ENCODE data around the gene DNAI2.

The DNAI2 gene

DNA sequence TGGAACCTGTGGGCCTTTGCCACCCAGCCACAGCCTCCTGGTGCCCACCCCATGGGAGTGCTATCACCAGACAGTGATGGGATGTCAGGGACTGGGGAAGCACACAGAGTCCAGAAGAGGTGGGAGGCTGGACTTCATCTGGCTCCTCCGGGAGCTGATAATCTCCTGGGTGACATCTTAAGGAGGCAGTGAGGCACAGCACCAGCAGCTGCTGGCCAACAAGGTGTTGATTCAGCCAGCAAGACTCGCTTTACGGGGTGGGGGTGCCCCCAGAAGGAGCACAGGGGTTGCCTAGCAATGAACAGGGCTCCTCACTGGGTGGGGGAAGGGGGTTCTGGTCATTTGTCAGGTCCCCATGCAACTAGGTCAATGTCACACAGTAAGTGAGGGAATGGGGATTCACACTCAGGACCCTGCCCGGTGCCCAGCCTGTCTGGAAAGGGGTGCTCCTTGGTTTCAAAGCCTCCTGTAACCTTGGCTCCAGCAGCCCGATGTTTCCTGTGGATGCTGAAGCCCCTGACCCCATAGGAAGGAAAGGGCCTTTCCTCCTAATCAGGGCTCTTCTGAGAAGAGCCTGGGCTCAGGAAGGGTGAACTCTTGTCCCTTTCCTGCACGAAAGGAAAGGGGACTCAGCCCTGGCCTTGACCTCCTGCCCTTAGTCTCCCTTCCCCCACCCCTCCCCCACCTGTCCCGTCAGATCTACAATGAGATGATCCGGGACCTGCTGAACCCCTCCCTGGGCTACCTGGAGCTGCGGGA lies 69.7 kb downstream of the DNAI2 start:
- DNase-seq = no peak

DNA sequence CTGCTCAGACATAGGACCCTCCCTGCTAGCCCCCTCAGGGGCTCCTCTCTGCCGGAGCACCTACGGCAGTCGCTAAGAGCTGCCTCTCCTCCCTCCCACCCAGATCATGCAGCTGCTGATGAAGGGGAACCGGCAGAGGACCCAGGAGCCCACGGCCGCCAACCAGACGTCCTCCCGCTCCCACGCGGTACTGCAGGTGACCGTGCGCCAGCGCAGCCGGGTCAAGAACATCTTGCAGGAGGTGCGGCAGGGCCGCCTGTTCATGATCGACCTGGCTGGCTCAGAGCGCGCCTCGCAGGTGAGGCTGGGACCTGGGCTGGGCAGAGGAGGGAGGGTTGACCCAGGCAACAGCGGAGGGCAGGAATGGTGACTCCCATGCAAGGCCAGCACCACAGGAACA lies 70.6 kb downstream of the DNAI2 start:
- no peak for DNase-seq

DNA sequence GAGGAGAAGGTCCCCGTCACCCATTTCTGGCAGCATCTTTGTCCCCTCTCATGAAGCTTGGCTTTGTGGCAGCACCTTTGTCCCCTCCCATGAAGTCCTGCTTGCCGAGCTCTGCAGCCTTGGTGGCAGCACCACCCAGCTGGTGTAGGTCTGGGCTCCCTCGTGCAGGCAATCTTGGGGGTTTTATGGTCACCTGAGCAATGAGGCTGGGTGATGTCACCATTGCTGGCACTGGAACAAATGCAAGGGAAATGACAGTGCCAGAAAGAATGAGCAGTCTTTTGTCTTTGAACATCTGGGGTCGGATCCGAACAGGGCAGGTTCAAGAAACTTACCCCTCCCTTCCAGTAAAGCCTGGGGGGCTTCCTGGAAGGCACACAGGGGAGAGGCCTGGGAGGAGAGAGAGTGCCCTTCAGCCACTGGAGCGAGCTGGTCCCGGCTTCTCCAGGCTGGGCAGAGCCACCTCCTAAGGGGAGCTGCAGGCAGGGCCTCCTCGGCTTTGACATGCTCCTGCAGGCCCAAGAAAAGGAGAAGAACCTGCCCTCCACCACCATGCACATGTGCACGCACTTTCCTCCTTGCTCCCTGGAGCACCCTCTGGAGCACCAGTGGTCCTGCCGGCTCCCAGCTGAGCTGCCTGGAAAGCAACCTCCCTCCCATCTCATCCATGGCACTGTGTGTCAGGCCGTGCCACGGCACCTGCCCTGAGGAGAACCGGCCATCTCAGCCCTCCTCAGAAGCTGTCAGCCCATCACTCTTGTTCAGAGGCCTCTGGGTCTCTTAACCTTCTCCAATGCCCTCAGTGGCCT lies 71.6 kb downstream of the DNAI2 start:
- DNase-seq = no peak

DNA sequence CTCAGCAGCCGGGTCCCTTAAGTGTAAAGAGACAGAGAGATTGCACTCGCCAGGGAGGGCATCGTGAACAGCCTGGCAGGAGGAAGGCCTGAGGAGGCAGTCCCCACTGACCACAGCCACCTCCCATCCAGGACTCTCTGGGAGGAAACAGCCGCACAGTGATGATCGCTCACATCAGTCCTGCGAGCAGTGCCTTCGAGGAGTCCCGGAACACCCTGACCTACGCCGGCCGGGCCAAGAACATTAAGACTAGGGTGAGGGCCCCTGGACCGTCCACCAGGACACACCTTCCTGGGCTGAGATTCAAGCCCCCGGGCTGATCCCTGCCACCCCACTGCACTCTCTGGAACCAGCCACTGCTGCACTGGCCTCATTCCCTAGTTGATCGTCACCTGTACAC lies 73.6 kb downstream of the DNAI2 start:
- DNase-seq = no peak

DNA sequence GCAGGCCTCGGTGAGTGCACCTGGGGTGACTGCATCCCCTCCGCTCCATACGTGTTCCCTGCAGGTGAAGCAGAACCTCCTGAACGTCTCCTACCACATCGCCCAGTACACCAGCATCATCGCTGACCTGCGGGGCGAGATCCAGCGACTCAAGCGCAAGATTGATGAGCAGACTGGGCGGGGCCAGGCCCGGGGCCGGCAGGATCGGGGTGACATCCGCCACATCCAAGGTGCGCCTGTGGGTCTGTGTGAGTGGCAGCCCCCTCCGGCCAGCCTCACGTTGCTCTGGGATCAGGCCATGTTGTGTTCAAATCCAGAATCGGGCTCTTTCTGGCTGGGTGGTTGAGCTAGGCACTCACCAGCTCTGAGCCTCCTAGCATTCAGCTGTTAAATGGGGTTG lies 75.1 kb downstream of the DNAI2 start:
- DNase-seq = no peak

DNA sequence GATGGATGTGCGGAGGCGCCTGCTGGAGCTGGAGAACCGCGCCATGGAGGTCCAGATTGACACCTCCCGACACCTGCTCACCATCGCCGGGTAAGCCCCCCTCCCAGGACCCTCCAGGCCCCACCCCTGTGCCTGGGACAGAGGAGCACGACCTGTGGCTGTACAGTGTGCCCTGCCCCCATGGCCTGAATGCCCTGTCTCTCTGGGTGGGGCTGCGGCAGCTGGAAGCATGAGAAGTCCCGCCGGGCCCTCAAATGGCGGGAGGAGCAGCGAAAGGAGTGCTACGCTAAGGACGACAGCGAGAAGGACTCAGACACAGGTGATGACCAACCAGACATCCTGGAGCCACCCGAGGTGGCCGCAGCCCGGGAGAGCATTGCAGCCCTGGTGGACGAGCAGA lies 76.5 kb downstream of the DNAI2 start:
- DNase-seq = no peak

DNA sequence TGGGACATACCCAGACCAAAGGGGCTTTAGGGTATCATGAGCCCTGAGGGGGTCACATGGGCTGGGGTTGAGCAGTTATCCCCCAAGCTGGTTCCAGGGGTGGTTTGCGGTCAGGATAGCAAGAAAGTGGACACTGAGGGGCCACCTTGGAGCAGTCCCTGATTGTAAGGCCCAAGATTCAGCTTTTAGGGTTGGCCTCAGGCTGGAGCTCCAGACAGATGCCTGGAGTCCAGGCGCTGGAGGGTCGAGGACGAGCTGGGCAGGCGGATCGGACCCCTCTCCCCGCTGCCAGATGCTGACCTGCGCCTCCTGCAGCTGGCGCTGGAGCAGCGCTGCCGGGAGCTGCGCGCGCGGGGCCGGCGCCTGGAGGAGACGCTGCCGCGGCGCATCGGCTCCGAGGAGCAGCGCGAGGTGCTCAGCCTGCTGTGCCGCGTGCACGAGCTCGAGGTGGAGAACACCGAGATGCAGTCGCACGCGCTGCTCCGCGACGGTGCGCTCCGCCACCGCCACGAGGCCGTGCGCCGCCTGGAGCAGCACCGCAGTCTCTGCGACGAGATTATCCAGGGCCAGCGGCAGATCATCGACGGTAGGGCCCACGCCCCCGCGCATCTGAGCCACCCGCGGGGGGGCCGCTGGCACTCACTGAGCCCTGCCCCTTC lies 77.6 kb downstream of the DNAI2 start:
- no peak for DNase-seq

DNA sequence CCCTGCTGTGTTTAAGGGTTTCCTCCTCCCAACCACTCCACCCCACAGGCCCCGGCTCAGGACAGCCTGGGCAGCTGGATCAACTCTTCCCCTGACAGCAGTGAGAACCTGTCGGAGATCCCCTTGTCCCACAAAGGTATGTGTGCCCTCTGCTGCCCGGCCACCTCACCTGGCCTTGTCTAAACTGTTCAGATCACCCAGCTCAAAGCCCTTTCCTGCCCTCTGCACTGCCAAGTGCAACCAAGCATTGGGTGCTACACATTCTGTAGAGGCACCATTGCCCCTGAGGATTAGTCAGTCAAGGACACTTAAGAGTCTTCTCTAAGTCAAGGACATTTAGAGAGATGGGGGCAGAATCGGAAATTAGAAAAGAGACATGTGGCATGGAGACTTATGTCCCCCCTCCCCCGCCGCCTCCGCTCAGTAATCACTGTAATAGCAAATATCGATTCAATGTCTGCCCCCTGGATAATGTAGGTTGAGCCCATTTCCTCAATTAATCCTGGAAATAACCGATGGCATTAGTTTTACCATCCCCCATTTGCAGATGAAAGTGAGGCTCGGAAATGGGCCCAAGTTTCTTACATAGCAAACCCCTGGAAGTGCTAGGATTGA lies 79.5 kb downstream of the DNAI2 start:
- no peak for DNase-seq

DNA sequence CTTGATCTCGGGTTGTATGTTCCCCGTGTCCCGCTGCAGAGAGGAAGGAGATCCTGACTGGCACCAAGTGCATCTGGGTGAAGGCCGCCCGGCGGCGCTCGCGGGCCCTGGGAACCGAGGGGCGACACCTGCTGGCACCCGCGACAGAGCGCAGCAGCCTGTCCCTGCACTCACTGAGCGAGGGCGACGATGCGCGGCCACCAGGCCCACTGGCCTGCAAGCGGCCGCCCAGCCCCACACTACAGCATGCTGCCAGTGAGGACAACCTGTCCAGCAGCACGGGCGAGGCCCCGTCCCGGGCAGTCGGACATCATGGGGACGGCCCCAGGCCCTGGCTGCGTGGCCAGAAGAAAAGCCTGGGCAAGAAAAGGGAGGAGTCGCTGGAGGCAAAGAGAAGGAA lies 80.1 kb downstream of the DNAI2 start:
- DNase-seq = peak; percentile 29

DNA sequence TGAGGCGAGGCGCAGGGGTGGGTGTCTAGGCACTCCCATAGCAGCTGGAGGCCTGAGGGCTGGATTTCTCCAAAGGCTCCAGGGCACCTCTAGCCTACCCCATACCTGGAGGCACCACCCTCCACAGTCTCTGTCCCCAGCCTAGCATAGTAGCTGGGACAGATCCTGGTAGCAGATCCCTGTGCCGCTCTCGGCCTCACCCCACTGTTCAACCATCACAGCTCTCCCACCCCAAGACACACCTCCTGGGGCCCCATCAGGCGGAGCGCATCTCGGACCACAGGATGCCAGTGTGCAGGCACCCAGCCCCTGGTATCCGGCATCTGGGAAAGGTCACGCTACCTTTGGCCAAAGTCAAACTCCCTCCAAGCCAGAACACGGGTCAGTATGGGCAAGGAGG lies 80.5 kb downstream of the DNAI2 start:
- no peak for DNase-seq

DNA sequence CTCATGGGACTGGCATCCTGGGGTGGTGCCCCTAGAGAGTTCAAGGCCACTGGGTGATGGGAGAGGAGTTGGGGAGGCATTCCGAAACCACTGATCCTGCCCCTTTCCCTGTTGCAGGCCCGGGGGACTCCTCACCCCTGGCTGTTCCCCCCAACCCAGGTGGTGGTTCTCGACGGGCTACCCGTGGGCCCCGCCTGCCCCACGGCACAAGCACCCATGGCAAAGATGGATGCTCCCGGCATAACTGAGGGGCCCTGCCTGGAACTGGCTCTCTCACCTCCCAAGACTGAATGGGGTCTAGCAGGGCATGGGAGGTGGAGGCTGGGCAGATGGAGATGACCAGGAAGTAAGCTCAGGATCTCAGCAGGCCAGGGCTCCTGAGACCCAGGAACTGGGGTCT lies 81.0 kb downstream of the DNAI2 start:
- no peak for DNase-seq

DNA sequence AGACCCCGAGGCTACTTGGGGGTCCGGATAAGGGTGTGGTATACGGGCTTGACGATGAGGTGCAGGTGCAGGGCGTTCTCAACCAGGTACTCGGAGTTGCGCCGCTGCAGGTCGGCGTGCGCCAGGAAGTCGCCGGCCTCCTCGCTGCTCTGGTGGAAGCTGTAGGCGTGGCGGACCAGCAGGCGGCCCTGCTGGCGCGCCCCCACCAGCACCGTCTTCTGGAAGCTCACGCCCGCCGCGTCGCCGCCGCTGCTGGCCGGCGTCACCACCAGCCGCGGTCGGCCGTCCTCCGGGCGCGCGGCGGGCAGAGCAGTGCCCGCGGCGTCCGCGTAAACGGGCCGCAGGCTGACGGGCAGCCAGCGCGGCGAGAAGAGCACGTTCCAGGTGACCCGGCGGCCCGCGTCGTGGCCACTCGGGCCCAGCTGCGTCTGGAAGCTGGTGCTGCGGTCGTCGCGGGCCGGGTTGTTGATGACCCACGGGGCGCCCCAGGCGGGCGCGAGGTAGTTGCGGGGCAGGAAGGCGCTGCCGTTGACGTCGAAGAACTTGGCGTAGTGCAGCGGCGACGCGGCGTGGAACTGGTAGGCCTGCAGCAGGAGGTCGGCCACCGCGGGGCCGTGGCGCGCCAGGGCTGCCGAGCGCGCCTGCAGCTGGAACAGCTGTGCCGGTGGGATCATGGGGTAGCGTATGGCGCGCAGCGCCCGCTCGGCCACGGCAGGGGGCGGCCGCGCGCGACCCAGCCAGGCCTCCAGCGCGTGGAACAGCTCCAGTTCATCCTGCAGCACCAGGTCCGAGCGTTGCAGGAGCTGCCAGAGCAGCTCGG lies 82.8 kb downstream of the DNAI2 start:
- no peak for DNase-seq

DNA sequence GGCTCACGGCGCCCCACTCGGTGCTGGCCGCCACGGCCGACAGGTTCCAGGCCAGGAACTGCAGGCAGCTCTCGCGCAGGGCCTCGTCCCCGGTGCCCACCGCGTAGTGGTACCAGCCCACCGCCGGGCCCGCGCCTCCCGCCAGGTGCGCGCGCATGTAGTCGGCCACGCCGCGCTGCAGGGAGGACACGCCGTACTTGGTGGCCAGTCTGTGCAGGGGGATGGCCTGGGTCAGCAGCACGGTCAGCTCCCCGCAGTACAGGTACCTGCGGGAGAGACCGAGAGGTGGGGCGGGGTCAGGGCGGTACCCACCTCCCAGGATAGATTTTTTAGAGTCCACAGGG lies 83.4 kb downstream of the DNAI2 start:
- DNase-seq = no peak

DNA sequence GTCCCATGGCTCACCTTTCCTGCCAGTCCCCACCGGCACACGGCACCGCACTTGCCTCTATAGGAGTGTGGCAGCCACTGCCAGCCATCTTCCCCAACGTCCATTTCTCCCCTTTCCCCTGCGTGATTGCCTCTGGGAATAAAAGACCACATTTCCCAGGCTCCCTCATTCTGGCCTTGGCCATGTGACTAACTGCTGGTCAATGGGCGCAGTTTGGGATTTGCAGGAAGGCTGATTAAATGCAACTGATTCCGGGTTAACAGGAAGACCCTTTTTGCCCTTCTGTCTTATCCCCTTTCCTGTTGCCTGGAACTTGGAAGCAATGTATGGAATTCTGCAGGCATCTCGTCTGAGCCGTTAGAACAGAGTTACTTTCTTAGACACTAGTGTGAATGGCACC lies 84.7 kb downstream of the DNAI2 start:
- DNase-seq = no peak

DNA sequence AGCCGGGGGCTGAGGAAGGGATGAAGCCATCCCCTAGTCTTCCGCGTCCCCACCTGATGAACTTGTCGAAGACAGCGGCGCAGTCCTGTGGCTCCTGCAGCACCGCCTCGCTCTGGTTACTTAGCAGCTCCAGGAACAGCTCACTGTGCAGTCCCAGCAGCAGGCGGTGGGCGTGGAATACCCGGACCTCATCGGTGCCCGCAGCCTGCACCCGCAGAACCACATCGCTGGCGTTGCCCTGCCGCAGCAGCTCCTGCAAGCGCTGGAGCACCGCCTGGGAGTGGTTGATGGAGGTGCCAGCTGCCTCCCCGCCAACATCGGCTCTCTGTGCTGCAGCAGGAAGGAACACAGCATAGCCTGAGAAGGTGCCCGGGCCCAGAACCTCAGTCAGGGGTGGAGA lies 85.9 kb downstream of the DNAI2 start:
- no peak for DNase-seq

DNA sequence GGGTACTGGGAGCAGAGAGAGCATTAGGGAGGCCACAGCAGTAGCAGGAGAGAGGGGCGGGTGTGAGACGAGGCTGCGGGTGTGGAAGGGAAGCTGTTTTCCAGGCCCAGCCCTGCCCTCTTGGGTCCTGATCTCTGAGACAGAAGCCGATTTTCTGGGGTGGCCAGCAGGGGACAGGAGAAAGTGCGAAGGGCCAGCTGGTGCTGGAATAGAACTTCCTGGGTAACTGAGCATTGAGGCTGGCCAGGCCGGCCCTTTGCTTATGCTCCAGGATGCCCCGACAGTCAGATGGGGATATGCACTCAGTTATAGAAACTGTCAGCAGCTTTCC lies 86.8 kb downstream of the DNAI2 start:
- no peak for DNase-seq

DNA sequence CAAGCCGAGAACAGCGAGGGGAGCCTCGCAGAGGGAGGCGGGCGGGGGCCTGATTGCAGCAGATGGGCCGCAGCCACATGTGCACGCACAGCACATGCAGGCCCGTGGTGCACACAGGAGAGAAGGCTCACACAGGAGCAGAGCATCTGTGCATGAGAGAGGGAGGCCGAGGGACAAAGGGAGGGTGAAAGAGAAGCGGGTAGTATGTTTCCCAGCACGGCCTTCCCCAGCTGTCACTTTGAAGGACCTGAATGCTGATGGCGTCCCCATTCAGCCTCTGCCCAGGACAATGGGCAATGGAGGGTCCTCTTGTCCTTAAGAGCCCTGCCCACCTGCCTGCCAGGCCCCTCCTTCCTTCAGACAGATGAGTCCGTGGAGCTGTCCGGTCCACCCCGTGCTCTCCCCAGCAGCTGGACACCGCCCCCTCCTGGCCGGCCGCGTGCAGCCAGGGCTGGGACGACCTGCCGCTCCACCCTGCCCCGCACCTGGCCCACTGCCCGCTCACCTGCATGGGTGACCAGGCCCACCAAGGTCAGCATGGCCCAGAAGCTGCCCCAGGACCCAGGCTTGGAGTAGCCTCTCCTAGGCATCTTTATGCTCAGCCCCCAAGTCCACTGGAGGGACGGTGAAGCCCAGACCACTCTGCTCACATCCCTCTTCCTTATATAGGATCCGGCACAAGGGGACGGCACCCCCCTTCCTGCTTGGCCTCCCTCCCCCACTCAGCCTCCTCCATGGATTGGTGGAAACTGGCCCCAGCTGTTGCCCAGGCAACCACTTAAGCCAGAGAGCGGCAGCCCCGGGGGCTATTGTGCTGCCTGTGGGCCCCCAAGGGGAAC lies 87.4 kb downstream of the DNAI2 start, which contains the start of gene BTBD17:
TSS of gene BTBD17 (minus strand) at position 639 of the 839 bp plus-strand sequence. CDS start at position 590, 49 bp downstream.
- peak; percentile 38 for DNase-seq

DNA sequence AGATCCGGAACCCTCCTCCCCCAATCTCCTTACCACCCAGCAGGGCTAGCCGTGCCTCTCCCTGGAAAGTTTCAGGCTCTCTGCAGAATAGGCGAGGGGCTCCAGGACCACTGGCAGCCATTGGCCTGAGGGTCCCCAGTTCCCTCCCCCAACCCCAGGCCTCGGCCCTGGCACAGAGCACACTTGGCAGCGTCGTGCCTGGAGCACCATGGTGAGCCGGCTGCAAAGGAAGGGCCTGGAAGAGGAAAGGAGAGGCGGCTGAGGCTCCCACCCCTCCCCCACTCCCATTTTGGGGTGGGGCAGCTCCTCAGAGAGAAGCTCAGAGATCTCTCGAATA lies 88.0 kb downstream of the DNAI2 start:
- DNase-seq = no peak

DNA sequence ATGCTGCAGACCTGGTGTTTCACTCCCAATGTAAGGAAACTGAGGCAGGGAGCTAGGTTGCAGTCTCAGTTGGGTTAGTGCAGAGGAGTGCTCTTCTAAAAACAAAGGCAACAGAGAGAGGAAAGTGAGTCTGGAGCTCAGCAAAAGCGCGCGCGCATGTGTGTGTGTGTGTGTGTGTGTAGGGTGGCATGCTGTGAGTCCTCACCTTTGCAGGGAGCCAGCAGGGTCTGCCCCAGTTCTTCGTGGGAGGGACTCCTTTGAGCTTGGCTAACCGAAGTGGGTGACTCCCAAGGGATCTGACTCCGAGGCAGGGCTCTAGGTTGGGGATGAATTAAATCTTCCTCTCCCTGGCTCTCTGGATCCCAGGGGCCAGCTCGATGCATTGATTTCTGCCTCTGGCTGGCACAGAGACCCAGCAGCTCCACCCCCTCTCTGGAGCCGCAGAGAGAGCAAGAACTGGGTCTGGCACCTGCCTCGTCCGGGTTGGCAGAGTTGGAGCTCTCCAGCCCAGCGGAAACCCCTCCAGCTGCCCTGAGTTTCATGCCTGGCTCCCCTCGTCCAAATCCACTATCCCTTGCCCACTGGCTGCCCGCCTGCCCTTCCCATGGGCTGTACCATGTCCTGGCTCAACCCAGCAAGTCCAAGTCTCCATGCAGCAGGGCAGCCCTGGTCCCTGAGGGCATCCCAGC lies 88.9 kb downstream of the DNAI2 start:
- no peak for DNase-seq
